Endothelial cell of umbilical vein (primary cell): ENCODE measurements around the gene CASP3. TPM values are rescaled to one million over a fixed set of nuclear protein-coding genes. Genes with fewer than 3 reads are reported as not detected.

Source experiments
- BruUV-seq: library from RNA; stranded (reverse); fragments of 400-500 nt; replicated peaks from 2 replicates; lab custom pipeline; 2021; lab: Mats Ljungman, UMichigan
- CTCF ChIA-PET: fragments of 300-600, 350-600 bp; sonication (Branson Sonifier 250); formaldehyde crosslinking; loops from one replicate; lab custom pipeline; 2021; ENCODE audit warnings: antibody characterized with exemption, inconsistent platforms; lab: Charles Lee
- POLR2A ChIA-PET: fragments of 300-600, 350-600 bp; sonication (Branson Sonifier 250); formaldehyde crosslinking; loops from one replicate; lab custom pipeline; 2021; ENCODE audit warnings: antibody characterized with exemption, inconsistent platforms; lab: Charles Lee
- DNase-seq: peaks from one replicate; pipeline ENCODE4 v3.0.0-alpha.2; 2011; ENCODE audit warnings: low read depth, low spot score
- FAIRE-seq: peaks from 2 replicates; lab custom pipeline; 2011; peaks lifted over from hg19 to GRCh38; lab: Jason Lieb, UNC
- H2AFZ ChIP-seq: 2 replicates; pipeline ENCODE4 v1.6.0; 2012; ENCODE audit warnings: low read depth, low read length, control low read depth, inconsistent platforms
- H3K27ac ChIP-seq: 2 replicates; pipeline ENCODE4 v1.5.1; 2011; ENCODE audit warnings: low read depth, mild to moderate bottlenecking, control low read depth, low read length, moderate library complexity; ENCODE audit not compliant: insufficient read depth
- H3K27me3 ChIP-seq, 2 experiments: 2 replicates each; pipeline versions ENCODE4 v1.6.0 to v1.6.1; 2011; ENCODE audit warnings: low read length in 2 of 2, mixed read lengths in 1 of 2; ENCODE audit not compliant: control insufficient read depth in 2 of 2, insufficient read depth in 2 of 2
- H3K36me3 ChIP-seq, 2 experiments: 2 replicates in 1 of 2; 3 replicates in 1 of 2; pipeline ENCODE4 v1.5.1; 2011; ENCODE audit warnings: low read length in 2 of 2, mild to moderate bottlenecking in 1 of 2, moderate library complexity in 1 of 2; ENCODE audit not compliant: control insufficient read depth in 2 of 2, insufficient read depth in 2 of 2; ENCODE audit errors: extremely low read depth in 1 of 2
- H3K4me1 ChIP-seq: 3 replicates; pipeline ENCODE4 v1.5.1; 2011; ENCODE audit warnings: mild to moderate bottlenecking, low read length; ENCODE audit not compliant: control insufficient read depth, insufficient read depth; ENCODE audit errors: extremely low read depth
- H3K4me2 ChIP-seq: 2 replicates; pipeline ENCODE4 v1.6.1; 2011; ENCODE audit warnings: low read length, control low read depth, mixed read lengths; ENCODE audit not compliant: insufficient read depth
- H3K4me3 ChIP-seq, 3 experiments: fragments of 200-600 bp in 1 of 3; sonication (generic), shearing (Covaris generic) in 1 of 3; replicated peaks in 1 of 3; 2 replicates each; pipeline ENCODE4 v1.5.1; 2011 to 2016; ENCODE audit warnings: control low read depth in 3 of 3, low read length in 3 of 3, mild to moderate bottlenecking in 2 of 3, inconsistent platforms in 1 of 3, low read depth in 1 of 3, moderate library complexity in 1 of 3; ENCODE audit not compliant: insufficient read depth in 1 of 3
- H3K79me2 ChIP-seq: 2 replicates; pipeline ENCODE4 v1.6.0; 2012; ENCODE audit warnings: low read length, inconsistent platforms; ENCODE audit not compliant: control insufficient read depth, insufficient read depth
- H3K9ac ChIP-seq: replicated peaks from 2 replicates; pipeline ENCODE3; 2011; ENCODE audit warnings: low read length, control low read depth; ENCODE audit not compliant: insufficient read depth; ENCODE audit errors: extremely low read depth
- H3K9me1 ChIP-seq: replicated peaks from 3 replicates; pipeline ENCODE4 v1.6.0; 2011; ENCODE audit warnings: mild to moderate bottlenecking, low read length; ENCODE audit not compliant: control insufficient read depth, insufficient read depth; ENCODE audit errors: extremely low read depth
- H3K9me3 ChIP-seq: replicated peaks from 2 replicates; pipeline ENCODE4 v1.5.1; 2012; ENCODE audit warnings: low read length, inconsistent platforms; ENCODE audit not compliant: control insufficient read depth, insufficient read depth
- H4K20me1 ChIP-seq: replicated peaks from 2 replicates; pipeline ENCODE3; 2011; ENCODE audit warnings: mild to moderate bottlenecking, low read length; ENCODE audit not compliant: control insufficient read depth, insufficient read depth; ENCODE audit errors: extremely low read depth
- EZH2 ChIP-seq: IDR thresholded peaks from 2 replicates; pipeline ENCODE4 v1.6.1; 2012; ENCODE audit warnings: borderline replicate concordance, low read depth, mild to moderate bottlenecking, moderate library complexity, low read length, inconsistent platforms; ENCODE audit not compliant: severe bottlenecking
- FOS ChIP-seq: IDR thresholded peaks from 2 replicates; pipeline ENCODE4 v1.6.1; 2011; ENCODE audit warnings: mild to moderate bottlenecking, low read length, moderate library complexity, borderline replicate concordance; ENCODE audit not compliant: insufficient read depth
- GATA2 ChIP-seq: IDR thresholded peaks from 2 replicates; pipeline ENCODE4 v1.7.0; 2011; ENCODE audit warnings: low read depth, mild to moderate bottlenecking, moderate library complexity, mixed read lengths, low read length; ENCODE audit not compliant: insufficient read length, insufficient read depth
- JUN ChIP-seq: IDR thresholded peaks from 2 replicates; pipeline ENCODE4 v1.6.1; 2011; ENCODE audit warnings: borderline replicate concordance, low read depth; ENCODE audit not compliant: insufficient read length, insufficient read depth
- MYC ChIP-seq: IDR thresholded peaks from one replicate; pipeline ENCODE4 v1.6.1; 2011; ENCODE audit warnings: mild to moderate bottlenecking, low read depth, low read length
- POLR2A ChIP-seq: IDR thresholded peaks from 2 replicates; pipeline ENCODE4 v1.6.1; 2012; ENCODE audit warnings: low read depth, mild to moderate bottlenecking, control low read depth, low read length
- POLR2AphosphoS5 ChIP-seq: IDR thresholded peaks from 2 replicates; pipeline ENCODE4 v1.6.1; 2012; ENCODE audit warnings: low read depth, mild to moderate bottlenecking, control low read depth, low read length, moderate library complexity; ENCODE audit not compliant: insufficient read depth
- dilution Hi-C: fragments of 300-500 bp; cut with MboI; formaldehyde crosslinking; loops from one replicate; pipeline ENCODE4 v1.15.0; 2019; ENCODE audit warnings: low sequenced_read_pairs; ENCODE audit not compliant: extremely low pct_ligation_motif_present
- intact Hi-C: fragments of 100-400 bp; cut with micrococcal nuclease; formaldehyde crosslinking; loops from one replicate; pipeline ENCODE4 v1.10.0; 2022
- polyA plus RNA-seq, 4 experiments: library from polyadenylated mRNA; depleted of rRNA in 3 of 4; stranded (reverse) in 3 of 4; unstranded in 1 of 4; fragments of >200 nt; gene quantifications; 2 replicates each; pipeline versions ENCODE4 v1.2.1 to v1.2.3, GENCODE V29; 2011 to 2012; ENCODE audit warnings: missing spikeins in 1 of 4
- total RNA-seq: library from RNA; stranded (reverse); gene quantifications from 2 replicates; pipeline ENCODE4 v1.2.3, GENCODE V29; 2021
- TF ChIP-seq, protein P1 (sequence below): IDR thresholded peaks from 2 replicates; pipeline ENCODE4 v1.6.1; 2011; ENCODE audit not compliant: insufficient read depth, insufficient read length
- TF ChIP-seq, protein P2 (sequence below), 2 donors: IDR thresholded peaks; 1 replicate in 1 of 2; 2 replicates in 1 of 2; pipeline ENCODE4 v1.5.1; 2011; ENCODE audit warnings: low read length in 2 of 2, mild to moderate bottlenecking in 2 of 2, moderate library complexity in 2 of 2, control low read depth in 1 of 2, inconsistent platforms in 1 of 2, low read depth in 1 of 2; ENCODE audit not compliant: insufficient read depth in 1 of 2; ENCODE audit errors: extremely low read depth in 1 of 2

CASP3 gene
- total and polyA plus RNA-seq, 2 donors (not counting 3 experiments of a cell fraction or from before 2014, with no cell fraction given), result 26.0 to 54.5 TPM

DNA sequence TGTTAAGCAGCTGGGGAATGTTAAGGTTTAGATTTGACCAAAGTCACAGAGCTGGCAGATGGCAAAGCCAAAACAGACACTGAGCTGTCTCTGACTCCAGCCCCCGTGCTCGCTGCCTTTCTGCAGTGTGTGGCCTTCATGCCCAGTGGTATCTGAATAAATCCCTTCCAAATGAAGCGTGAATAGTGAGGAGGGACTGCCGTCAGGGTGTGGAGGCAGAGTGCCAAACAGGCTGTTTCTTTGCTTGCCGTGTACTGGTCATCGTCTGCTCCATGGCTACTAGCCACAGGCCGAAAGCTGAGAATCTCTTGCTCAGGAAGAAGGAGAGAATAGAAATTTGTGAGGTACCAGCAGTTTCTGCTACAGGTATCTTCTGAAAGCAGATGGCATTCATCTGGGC is 20.0 kb upstream of the CASP3 start:
- no peaks in the 10 kb centered on the region for H3K79me2 ChIP-seq
- no peak overlapping the region for H3K4me3 ChIP-seq
- no peaks in the 10 kb centered on the region for H3K27me3 ChIP-seq
- intact Hi-C loops, result no loop called here
- no peaks in the 10 kb centered on the region for H4K20me1 ChIP-seq
- no peaks in the 10 kb centered on the region for H3K9me3 ChIP-seq
- no peak overlapping the region for H3K27ac ChIP-seq
- H3K36me3 ChIP-seq, result no peaks in the 10 kb centered on the region
- FAIRE-seq (no peak), DNase-seq (no peak)
- H3K9me1 ChIP-seq, result no peaks in the 10 kb centered on the region
- peaks cover 11% of the 10 kb centered on the region for H3K4me1 ChIP-seq
- TF ChIP-seq GATA2 (no peak), POLR2AphosphoS5 (no peak), POLR2A (no peak), EZH2 (no peak), MYC (no peak), JUN (no peak), FOS (no peak)
- TF ChIP-seq, protein P1, sequence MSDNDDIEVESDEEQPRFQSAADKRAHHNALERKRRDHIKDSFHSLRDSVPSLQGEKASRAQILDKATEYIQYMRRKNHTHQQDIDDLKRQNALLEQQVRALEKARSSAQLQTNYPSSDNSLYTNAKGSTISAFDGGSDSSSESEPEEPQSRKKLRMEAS, result no peak
- TF ChIP-seq, protein P2, sequence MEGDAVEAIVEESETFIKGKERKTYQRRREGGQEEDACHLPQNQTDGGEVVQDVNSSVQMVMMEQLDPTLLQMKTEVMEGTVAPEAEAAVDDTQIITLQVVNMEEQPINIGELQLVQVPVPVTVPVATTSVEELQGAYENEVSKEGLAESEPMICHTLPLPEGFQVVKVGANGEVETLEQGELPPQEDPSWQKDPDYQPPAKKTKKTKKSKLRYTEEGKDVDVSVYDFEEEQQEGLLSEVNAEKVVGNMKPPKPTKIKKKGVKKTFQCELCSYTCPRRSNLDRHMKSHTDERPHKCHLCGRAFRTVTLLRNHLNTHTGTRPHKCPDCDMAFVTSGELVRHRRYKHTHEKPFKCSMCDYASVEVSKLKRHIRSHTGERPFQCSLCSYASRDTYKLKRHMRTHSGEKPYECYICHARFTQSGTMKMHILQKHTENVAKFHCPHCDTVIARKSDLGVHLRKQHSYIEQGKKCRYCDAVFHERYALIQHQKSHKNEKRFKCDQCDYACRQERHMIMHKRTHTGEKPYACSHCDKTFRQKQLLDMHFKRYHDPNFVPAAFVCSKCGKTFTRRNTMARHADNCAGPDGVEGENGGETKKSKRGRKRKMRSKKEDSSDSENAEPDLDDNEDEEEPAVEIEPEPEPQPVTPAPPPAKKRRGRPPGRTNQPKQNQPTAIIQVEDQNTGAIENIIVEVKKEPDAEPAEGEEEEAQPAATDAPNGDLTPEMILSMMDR (IDR thresholded peaks at IDR 0.05; ENCODE audit: extremely low read depth in 1 of 2, insufficient read depth in 1 of 2, low read depth in 1 of 2, low read length in 2 of 2), result no peak
- no peak overlapping the region for H2AFZ ChIP-seq
- CTCF ChIA-PET, result interaction anchor here (0.7 to 1.2 kb wide), 3 partner anchors 14 to 405 kb away, joined by 3 to 5 read pairs (median 3); no protein-coding TSS in a partner anchor
- no peak overlapping the region for H3K9ac ChIP-seq
- no peak overlapping the region for H3K4me2 ChIP-seq
- POLR2A ChIA-PET, result no interaction called here
- dilution Hi-C loops, result no loop called here
- BruUV-seq, result no TSS peak
